Loucy (cell line): Measurements from ENCODE around the gene MUC5AC.

ENCODE experiments used
- EZH2phosphoT487 ChIP-seq: fragments of 200-600 bp; IDR thresholded peaks from 2 replicates; pipeline ENCODE4 v1.6.1; 2018; ENCODE audit warnings: antibody characterized with exemption, mild to moderate bottlenecking, moderate library complexity, borderline replicate concordance
- TF ChIP-seq, protein P1 (sequence below): fragments of 200-600 bp; sonication (generic); conservative IDR thresholded peaks from 2 replicates; pipeline ENCODE4 v1.5.1; 2014; ENCODE audit warnings: mild to moderate bottlenecking, antibody characterized with exemption, low read length

DNA sequence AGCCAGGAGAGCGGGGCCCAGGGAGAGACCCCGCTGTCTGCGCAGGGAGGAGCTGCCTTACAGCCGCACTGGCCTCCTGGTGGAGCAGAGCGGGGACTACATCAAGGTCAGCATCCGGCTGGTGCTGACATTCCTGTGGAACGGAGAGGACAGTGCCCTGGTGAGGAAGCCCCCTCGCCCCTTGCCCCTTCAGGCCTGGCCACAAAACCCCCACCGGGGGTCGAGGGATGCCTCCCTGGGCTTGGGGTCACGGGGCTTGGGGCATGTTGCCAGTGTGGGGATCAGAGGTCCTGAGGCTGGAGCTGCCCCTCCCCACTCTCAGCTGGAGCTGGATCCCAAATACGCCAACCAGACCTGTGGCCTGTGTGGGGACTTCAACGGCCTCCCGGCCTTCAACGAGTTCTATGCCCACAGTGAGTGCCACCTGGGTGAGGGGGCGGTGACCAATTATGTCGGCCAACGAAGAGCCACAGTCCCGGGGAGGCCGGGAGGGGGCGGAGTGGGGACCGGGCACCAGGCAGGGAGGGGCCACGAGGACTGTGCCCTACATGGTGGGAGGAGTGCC, 69.3 kb downstream of the MUC5AC start:
- TF ChIP-seq, protein P1, sequence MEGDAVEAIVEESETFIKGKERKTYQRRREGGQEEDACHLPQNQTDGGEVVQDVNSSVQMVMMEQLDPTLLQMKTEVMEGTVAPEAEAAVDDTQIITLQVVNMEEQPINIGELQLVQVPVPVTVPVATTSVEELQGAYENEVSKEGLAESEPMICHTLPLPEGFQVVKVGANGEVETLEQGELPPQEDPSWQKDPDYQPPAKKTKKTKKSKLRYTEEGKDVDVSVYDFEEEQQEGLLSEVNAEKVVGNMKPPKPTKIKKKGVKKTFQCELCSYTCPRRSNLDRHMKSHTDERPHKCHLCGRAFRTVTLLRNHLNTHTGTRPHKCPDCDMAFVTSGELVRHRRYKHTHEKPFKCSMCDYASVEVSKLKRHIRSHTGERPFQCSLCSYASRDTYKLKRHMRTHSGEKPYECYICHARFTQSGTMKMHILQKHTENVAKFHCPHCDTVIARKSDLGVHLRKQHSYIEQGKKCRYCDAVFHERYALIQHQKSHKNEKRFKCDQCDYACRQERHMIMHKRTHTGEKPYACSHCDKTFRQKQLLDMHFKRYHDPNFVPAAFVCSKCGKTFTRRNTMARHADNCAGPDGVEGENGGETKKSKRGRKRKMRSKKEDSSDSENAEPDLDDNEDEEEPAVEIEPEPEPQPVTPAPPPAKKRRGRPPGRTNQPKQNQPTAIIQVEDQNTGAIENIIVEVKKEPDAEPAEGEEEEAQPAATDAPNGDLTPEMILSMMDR, result no peak
- TF ChIP-seq EZH2phosphoT487, result no peak
